ENCODE data around the gene ZNF679. TPM values are rescaled to one million over a fixed set of nuclear protein-coding genes. Genes with fewer than 3 reads are reported as not detected.
A peak's percentile ranks its signal among the peaks of the same experiment; 100 is the strongest.
"Not testable (repeated sequence)": the region's sequence is repeated elsewhere in the genome, so short reads cannot be mapped to it uniquely, and the experiment has no call there.

The ZNF679 gene
- not detected for total RNA-seq

GRCh38 chr7:64228174-64228573 is at the start of gene ZNF679:
TSS of gene ZNF679 (plus strand) at chr7:64228474. CDS start at chr7:64249118, 20,644 bp downstream.
- intact Hi-C loops (cut with micrococcal nuclease): loop anchor here (10.0 kb wide), 1 partner anchor 57 kb away; no protein-coding TSS in a partner anchor
- H3K27me3 Mint-ChIP-seq; H3K4me1 Mint-ChIP-seq (ENCODE audit: low read depth); H3K36me3 Mint-ChIP-seq; POLR2A ChIA-PET; DNase-seq; H3K27ac Mint-ChIP-seq; CTCF ChIA-PET; H3K4me3 Mint-ChIP-seq: not testable (repeated sequence)
- H3K9me3 Mint-ChIP-seq: peaks cover 50% of the 10 kb centered on the region

DNA sequence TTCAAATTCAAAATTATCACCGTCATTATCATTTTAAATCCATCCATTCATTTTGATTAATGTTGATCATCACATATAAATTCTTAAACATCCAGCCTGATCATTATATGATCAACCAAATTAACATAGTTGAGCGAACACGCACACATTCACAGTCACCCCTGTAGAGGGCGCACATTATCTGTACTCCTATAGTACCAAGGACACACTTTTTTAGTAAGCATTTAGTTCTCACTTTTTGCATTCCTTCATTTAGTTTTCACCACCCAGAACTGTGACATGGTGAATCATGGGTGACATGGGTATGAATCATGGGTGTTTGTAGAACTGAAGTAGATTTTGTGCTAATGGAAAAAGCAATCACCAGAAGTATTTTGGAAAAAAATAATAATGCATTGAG is 47.3 kb upstream of the ZNF679 start:
- DNase-seq: no peak

DNA sequence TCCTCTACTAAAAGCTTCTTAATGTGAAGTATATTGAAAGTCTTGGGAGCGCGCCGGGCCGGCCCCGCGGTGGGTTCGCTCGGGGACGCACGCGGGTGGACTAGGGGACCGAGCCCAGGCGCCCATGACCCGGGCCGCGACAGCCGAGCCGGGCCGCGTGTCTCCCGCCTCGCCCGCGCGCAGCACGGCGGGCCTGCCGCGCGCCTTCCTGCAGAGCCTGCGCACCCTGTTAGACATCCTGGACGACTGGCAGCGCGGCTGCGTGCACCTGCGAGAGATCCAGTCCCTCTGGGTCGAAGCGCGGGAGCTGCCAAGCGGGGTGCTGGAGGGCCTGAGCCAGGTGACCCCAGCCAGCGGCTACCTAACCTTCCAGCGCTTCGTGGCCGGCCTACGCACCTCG is 46.7 kb upstream of the ZNF679 start:
- H3K4me3 Mint-ChIP-seq: no peak overlapping the region
- H3K4me1 Mint-ChIP-seq (ENCODE audit: low read depth): no peaks in the 10 kb centered on the region
- intact Hi-C loops (cut with micrococcal nuclease): loop anchor here (1.0 kb wide), 1 partner anchor 444 kb away; no protein-coding TSS in a partner anchor
- CTCF ChIA-PET: interaction anchor here (0.6 kb wide), 1 partner anchor 264 kb away, joined by 3 read pairs; no protein-coding TSS in a partner anchor
- no peak overlapping the region for H3K27ac Mint-ChIP-seq
- POLR2A ChIA-PET: no interaction called here
- no peaks in the 10 kb centered on the region for H3K36me3 Mint-ChIP-seq
- peaks cover 9% of the 10 kb centered on the region for H3K9me3 Mint-ChIP-seq
- H3K27me3 Mint-ChIP-seq: peaks cover 8% of the 10 kb centered on the region
- DNase-seq: no peak

More for the DNA sequence above, 47.3 kb upstream of the ZNF679 start:
- Mint-ChIP-seq H3K27me3 (peaks cover 8% of the 10 kb centered on the region), H3K27ac (no peak overlapping the region), H3K4me3 (no peak overlapping the region), H3K36me3 (no peaks in the 10 kb centered on the region), H3K9me3 (peaks cover 9% of the 10 kb centered on the region), H3K4me1 (ENCODE audit: low read depth) (no peaks in the 10 kb centered on the region)
- CTCF ChIA-PET: no interaction called here
- intact Hi-C loops (cut with micrococcal nuclease): loop anchor here (1.0 kb wide), 1 partner anchor 444 kb away; no protein-coding TSS in a partner anchor
- POLR2A ChIA-PET: no interaction called here

DNA sequence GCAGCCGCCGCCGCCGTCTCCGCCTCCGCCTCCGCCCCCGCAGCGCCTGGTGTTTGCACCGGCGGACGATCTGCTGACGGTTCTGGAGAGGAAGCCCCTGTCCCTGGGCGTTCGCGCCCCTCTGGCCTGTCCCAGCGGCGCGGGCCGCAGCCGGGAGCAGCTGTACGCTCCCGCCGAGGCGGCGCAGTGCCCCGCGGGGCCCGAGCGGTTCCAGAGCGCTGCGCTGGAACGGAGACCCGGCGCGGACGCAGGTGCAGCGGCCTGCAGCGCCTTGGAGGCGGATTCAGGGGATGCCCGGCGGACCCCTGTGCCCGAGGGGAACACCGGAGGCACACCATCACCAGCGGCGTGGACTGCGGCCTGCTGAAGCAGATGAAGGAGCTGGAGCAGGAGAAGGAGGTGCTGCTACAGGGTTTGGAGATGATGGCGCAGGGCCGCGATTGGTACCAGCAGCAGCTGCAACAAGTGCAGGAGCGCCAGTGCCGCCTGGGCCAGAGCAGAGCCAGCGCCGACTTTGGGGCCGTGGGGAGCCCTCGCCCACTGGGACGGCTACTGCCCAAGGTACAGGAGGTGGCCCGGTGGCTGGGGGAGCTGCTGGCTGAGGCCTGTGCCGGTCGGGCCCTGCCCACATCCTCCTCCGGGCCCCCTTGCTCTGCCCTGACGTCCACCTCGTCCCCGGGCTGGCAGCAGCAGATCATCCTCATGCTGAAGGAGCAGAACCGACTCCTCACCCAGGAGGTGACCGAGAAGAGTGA is 46.1 kb upstream of the ZNF679 start:
- Mint-ChIP-seq H3K9me3 (peaks cover 14% of the 10 kb centered on the region), H3K36me3 (no peaks in the 10 kb centered on the region), H3K27ac (no peak overlapping the region), H3K4me1 (ENCODE audit: low read depth) (no peaks in the 10 kb centered on the region), H3K27me3 (peaks cover 8% of the 10 kb centered on the region), H3K4me3 (no peak overlapping the region)
- ChIA-PET CTCF (interaction anchor here (0.5 to 2.4 kb wide), 8 partner anchors 26 to 444 kb away, joined by 3 to 13 read pairs (median 4); no protein-coding TSS in a partner anchor), POLR2A (no interaction called here)
- no peak for DNase-seq
- intact Hi-C loops (cut with micrococcal nuclease): loop anchor here (2.0 kb wide), 1 partner anchor 125 kb away; no protein-coding TSS in a partner anchor

GRCh38 chr7:64183126-64183742 is 45.0 kb upstream of the ZNF679 start:
- no peak overlapping the region for H3K4me3 Mint-ChIP-seq

GRCh38 chr7:64183827-64184372 is 44.4 kb upstream of the ZNF679 start:
- POLR2A ChIA-PET: no interaction called here
- Mint-ChIP-seq H3K4me1 (ENCODE audit: low read depth) (no peaks in the 10 kb centered on the region), H3K4me3 (no peak overlapping the region), H3K27me3 (peaks cover 8% of the 10 kb centered on the region), H3K9me3 (peaks cover 18% of the 10 kb centered on the region), H3K36me3 (no peaks in the 10 kb centered on the region), H3K27ac (no peak overlapping the region)
- CTCF ChIA-PET: interaction anchor here (0.6 to 2.4 kb wide), 7 partner anchors 25 to 442 kb away, joined by 3 to 13 read pairs (median 4); no protein-coding TSS in a partner anchor
- intact Hi-C loops (cut with micrococcal nuclease): loop anchor here (1.0 to 2.0 kb wide), 2 partner anchors 123 to 435 kb away; no protein-coding TSS in a partner anchor
- no peak for DNase-seq

More at GRCh38 chr7:64183126-64183742, 45.0 kb upstream of the ZNF679 start:
- peak; percentile 58 for DNase-seq
- Mint-ChIP-seq H3K36me3 (no peaks in the 10 kb centered on the region), H3K4me1 (ENCODE audit: low read depth) (no peaks in the 10 kb centered on the region), H3K9me3 (peaks cover 18% of the 10 kb centered on the region), H3K27ac (no peak overlapping the region), H3K27me3 (peaks cover 8% of the 10 kb centered on the region)
- ChIA-PET CTCF (interaction anchor here (0.6 to 2.4 kb wide), 10 partner anchors 25 to 443 kb away, joined by 3 to 13 read pairs (median 3); no protein-coding TSS in a partner anchor), POLR2A (no interaction called here)
- intact Hi-C loops (cut with micrococcal nuclease): loop anchor here (1.0 to 2.0 kb wide), 2 partner anchors 124 to 436 kb away; no protein-coding TSS in a partner anchor

DNA sequence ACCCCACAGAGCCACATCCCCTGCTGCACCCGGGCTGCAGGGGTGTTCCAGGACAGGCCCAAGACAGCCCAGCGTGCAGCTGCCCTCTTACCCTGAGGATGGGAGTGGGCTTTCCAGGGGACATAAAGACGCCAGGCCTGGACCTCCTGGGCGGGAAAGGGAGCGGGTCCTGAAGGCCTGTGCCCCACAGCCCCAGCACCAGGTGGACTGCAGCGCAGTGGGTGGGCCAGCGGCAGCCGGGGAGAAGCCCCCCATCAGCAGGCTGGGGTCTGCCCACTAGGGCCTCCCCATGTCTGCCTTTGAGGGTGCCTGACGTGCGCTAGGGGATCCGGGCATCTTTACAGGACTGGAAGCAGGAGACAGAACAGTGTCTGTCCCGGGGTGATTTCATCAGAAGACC is 43.9 kb upstream of the ZNF679 start:
- Mint-ChIP-seq H3K9me3 (peaks cover 18% of the 10 kb centered on the region), H3K4me1 (ENCODE audit: low read depth) (no peaks in the 10 kb centered on the region), H3K27ac (no peak overlapping the region), H3K4me3 (no peak overlapping the region), H3K36me3 (no peaks in the 10 kb centered on the region), H3K27me3 (peaks cover 8% of the 10 kb centered on the region)
- intact Hi-C loops (cut with micrococcal nuclease): no loop called here
- ChIA-PET CTCF (interaction anchor here (2.4 kb wide), 1 partner anchor 435 kb away, joined by 12 read pairs; no protein-coding TSS in a partner anchor), POLR2A (no interaction called here)
- DNase-seq: no peak

DNA sequence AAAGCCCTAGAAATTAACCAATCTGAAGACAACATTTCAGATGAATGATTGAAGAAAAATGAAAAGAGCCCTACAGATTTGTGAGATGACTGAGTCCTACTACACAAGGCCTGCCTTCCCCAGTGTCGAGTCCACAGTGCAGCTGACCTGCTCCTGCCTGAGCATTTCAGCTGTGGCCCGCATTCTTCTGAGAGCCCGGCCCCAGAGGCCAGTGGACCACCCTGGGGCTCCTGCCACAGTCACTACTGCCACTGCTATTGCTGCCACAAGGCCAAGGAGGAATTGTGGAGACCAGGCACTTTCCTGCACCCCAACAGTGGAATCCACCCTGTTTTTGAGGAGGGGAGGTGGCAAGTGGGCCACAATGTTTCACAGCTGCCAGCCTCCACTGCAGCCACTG is 40.9 kb upstream of the ZNF679 start:
- intact Hi-C loops (cut with micrococcal nuclease): no loop called here
- CTCF ChIA-PET: no interaction called here
- H3K4me1 Mint-ChIP-seq (ENCODE audit: low read depth): no peaks in the 10 kb centered on the region

DNA sequence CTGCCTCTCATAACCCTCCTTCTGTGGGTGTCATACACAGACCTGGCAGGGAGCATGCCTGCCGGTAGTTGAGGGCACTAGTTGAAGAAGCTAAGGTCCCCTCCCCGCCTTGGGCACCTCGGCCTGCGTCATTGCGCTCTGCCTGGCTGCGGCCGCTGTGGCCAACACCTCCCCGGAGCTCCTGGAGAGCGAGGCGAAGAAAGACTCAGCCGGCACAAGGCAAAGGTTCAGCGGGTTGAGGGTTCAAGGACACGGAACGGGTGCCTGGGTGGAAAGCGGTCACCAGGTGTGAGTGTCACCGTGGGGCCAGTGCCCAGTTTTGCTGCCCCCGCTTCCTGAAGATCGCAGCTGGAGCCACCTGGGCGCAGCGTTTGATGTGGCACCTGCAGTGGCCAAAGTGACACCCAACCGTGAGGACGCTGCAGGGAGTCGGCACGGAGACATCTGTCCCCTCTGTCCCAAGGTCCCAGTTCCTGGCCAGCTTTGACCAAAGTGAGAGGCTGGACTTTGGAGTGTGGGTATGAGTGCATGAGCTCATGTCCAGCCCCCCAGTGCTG is 36.0 kb upstream of the ZNF679 start:
- Mint-ChIP-seq H3K4me3 (no peak overlapping the region), H3K4me1 (ENCODE audit: low read depth) (no peaks in the 10 kb centered on the region), H3K9me3 (peaks cover 17% of the 10 kb centered on the region), H3K27ac (no peak overlapping the region), H3K27me3 (no peaks in the 10 kb centered on the region), H3K36me3 (peaks cover 2% of the 10 kb centered on the region)
- ChIA-PET POLR2A (no interaction called here), CTCF (no interaction called here)
- DNase-seq: no peak
- intact Hi-C loops (cut with micrococcal nuclease): no loop called here

More for the DNA sequence above, 40.9 kb upstream of the ZNF679 start:
- Mint-ChIP-seq H3K4me3 (no peak overlapping the region), H3K27me3 (no peaks in the 10 kb centered on the region), H3K27ac (no peak overlapping the region), H3K36me3 (no peaks in the 10 kb centered on the region), H3K9me3 (peaks cover 8% of the 10 kb centered on the region)
- POLR2A ChIA-PET: no interaction called here
- no peak for DNase-seq

DNA sequence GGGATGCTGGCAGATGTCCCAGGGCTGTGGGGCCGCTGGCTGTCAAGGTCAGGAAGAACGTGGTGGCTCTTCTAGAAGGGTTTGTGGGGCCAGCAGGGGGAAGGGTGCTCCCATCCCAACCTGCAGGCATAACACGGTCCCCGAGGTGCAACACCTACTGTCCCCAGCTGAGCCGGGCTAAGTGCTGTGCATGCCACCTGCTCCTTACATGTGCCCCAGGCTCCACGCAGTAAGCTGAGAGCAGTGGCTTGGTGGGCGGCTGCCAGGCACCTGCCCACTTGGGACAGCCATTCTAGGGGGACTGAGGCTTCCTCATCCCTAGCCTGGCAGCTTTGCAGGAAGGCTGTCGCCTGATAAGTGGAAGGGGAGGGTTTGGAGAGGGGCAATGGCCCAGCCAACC is 35.5 kb upstream of the ZNF679 start:
- ChIA-PET POLR2A (no interaction called here), CTCF (no interaction called here)
- DNase-seq: no peak
- no peaks in the 10 kb centered on the region for H3K27me3 Mint-ChIP-seq
- peaks cover 2% of the 10 kb centered on the region for H3K36me3 Mint-ChIP-seq
- H3K9me3 Mint-ChIP-seq: peaks cover 15% of the 10 kb centered on the region
- no peak overlapping the region for H3K27ac Mint-ChIP-seq
- H3K4me3 Mint-ChIP-seq: no peak overlapping the region
- H3K4me1 Mint-ChIP-seq (ENCODE audit: low read depth): no peaks in the 10 kb centered on the region
- intact Hi-C loops (cut with micrococcal nuclease): no loop called here

DNA sequence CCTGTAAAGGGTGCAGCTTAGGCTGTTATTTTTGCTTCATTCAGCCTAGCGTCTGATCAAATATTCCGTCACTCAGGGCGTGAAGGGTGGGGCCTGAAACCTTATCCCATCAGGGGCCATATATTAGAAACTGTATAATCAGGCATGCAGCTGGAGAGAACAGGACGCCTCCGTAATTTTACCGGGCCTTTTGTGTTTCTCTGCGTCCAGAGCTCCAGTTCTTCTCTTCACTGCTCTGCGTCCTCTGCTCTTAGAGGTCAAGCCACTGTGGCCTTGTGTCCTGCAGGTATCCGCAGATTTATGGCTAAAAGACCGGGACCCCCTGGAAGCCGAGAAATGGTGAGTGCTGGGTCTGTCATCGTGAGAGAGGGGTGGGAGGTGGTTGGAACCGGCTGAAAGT is 21.4 kb upstream of the ZNF679 start, which contains the start of gene ZNF735:
Gene ZNF735 (plus strand): TSS at position 301 of the 400 bp plus-strand sequence. CDS start 0 bp downstream, at position 301.
- POLR2A ChIA-PET: no interaction called here
- Mint-ChIP-seq H3K27ac (no peak within 1 kb of the TSS), H3K27me3 (no peaks in the 10 kb centered on the region), H3K9me3 (peaks cover 21% of the 10 kb centered on the region), H3K4me1 (ENCODE audit: low read depth) (no peaks in the 10 kb centered on the region), H3K4me3 (no peak within 1 kb of the TSS), H3K36me3 (no peaks in the 10 kb centered on the region)
- DNase-seq: no peak
- intact Hi-C loops (cut with micrococcal nuclease): no loop called here
- CTCF ChIA-PET: no interaction called here

Data from activated CD4-positive, alpha-beta memory T cell treated with anti-CD3 and anti-CD28 coated beads for 36 hours (primary cell).